Measurements from ENCODE around the gene TEN1.

The TEN1 gene

DNA sequence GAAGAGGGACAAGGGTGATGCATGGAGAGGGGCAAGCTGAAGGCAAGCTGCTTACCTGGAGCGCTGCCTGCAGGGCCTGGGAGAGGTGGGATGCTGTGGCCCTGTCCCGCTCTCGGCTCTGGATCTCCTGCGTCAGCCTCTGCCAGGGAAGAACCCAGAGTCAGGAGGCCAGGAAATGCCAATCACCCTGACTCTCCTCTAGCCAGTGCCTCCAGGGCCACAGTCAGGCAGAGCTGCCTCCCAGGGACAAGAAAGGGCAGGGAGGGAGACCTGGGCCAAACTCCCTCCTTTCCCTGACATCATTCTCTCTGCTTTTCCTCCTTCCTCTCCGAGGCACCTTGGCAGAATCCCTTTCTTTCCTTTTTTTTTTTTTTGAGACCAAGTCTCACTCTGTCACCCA, 32.9 kb downstream of the TEN1 start:
- H3K9ac ChIP-seq (ENCODE audit: low read depth, low read length, poor library complexity), result peak overlapping the region; percentile 15
- H3K79me1 ChIP-seq (ENCODE audit: low read depth, low read length), result no peaks in the 10 kb centered on the region
- H3K27me3 ChIP-seq (ENCODE audit: control insufficient read depth in 3 of 3, insufficient read depth in 3 of 3, low read depth in 1 of 3, low read length in 3 of 3), result peaks cover 0 to 20% (median 0%) of the 10 kb centered on the region in 3 experiments
- H3K4me3 ChIP-seq (ENCODE audit: low read length in 2 of 2), result no peak overlapping the region
- no CpG with 5 or more reads among the region's 5 CpGs for WGBS, 2 donors (ENCODE audit: extremely low coverage in 2 of 2, insufficient read length in 2 of 2, insufficient replicate concordance in 1 of 2)
- no peak overlapping the region for H3K18ac ChIP-seq (ENCODE audit: low read length)
- H2BK12ac ChIP-seq (ENCODE audit: low read length), result no peak overlapping the region
- no peak for DNase-seq (ENCODE audit: low spot score)
- H3K4ac ChIP-seq (ENCODE audit: low read length), result no peak overlapping the region
- H2BK5ac ChIP-seq (ENCODE audit: low read length), result no peak overlapping the region
- H2AK5ac ChIP-seq (ENCODE audit: low read depth, low read length), result no peak overlapping the region
- H3K23ac ChIP-seq (ENCODE audit: low read depth, low read length, poor library complexity), result no peak overlapping the region
- H3K27ac ChIP-seq (replicated peaks; ENCODE audit: low read length), result no peak overlapping the region
- H2AFZ ChIP-seq (ENCODE audit: low read length), result no peak overlapping the region
- H3K4me2 ChIP-seq (ENCODE audit: insufficient read depth, low read length, poor library complexity, severe bottlenecking), result no peak overlapping the region
- no peaks in the 10 kb centered on the region for H3K9me3 ChIP-seq (replicated peaks in 1 of 2; ENCODE audit: control insufficient read depth in 2 of 2, insufficient read depth in 1 of 2, low read depth in 1 of 2, low read length in 2 of 2)
- no peak overlapping the region for H2BK15ac ChIP-seq (ENCODE audit: low read length)
- H3K36me3 ChIP-seq (replicated peaks in 1 of 2; ENCODE audit: control insufficient read depth in 2 of 2, insufficient read depth in 2 of 2, low read length in 2 of 2), result no peaks in the 10 kb centered on the region
- H4K8ac ChIP-seq (ENCODE audit: low read depth, low read length), result no peak overlapping the region
- H4K91ac ChIP-seq (ENCODE audit: low read depth, low read length, poor library complexity), result no peak overlapping the region
- no peak overlapping the region for H3K14ac ChIP-seq (ENCODE audit: low read length)
- no peak overlapping the region for H2BK120ac ChIP-seq (ENCODE audit: low read depth, low read length)
- H3K4me1 ChIP-seq (ENCODE audit: control insufficient read depth in 2 of 2, insufficient read depth in 1 of 2, low read depth in 1 of 2, low read length in 2 of 2), result peaks cover 2 to 7% of the 10 kb centered on the region in 2 donors

DNA sequence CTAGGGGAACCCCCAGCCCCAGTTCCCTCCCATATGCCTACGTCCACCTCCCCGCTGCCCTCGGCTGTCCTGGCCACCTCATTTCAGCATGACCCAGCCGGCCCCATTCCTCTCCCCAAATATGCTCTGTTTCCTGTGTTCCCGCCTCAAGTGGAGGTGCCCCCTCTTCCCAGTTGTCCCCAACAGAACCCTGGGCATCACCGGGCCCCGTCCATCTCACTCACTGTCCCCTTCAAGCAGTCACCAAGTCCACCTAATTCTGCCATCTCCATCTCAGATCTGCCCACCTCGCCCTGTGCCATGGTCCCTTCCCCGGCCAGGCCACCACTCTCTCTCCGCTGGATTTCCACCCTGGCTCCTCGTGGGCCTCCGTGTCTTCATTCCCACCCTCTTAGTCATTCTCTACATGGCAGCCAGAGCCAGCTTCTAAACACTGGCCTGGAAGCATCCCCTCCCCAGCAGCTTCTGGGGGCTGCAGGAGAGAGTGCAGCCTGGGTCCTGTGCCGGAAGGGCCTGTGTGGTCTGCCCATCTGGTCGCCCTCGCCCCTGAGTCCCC, 34.4 kb downstream of the TEN1 start:
- Histone ChIP-seq H3K4me3 (ENCODE audit: low read length in 2 of 2) (no peak overlapping the region), H3K9me3 (replicated peaks in 1 of 2; ENCODE audit: control insufficient read depth in 2 of 2, insufficient read depth in 1 of 2, low read depth in 1 of 2, low read length in 2 of 2) (no peaks in the 10 kb centered on the region), H3K4me2 (ENCODE audit: insufficient read depth, low read length, poor library complexity, severe bottlenecking) (no peak overlapping the region), H3K14ac (ENCODE audit: low read length) (no peak overlapping the region), H2BK15ac (ENCODE audit: low read length) (peak overlapping the region; percentile 37), H2BK120ac (ENCODE audit: low read depth, low read length) (no peak overlapping the region), H3K79me1 (ENCODE audit: low read depth, low read length) (no peaks in the 10 kb centered on the region), H3K4ac (ENCODE audit: low read length) (no peak overlapping the region), H3K27me3 (ENCODE audit: control insufficient read depth in 3 of 3, insufficient read depth in 3 of 3, low read depth in 1 of 3, low read length in 3 of 3) (peaks cover 0 to 34% (median 0%) of the 10 kb centered on the region in 3 experiments), H3K36me3 (replicated peaks in 1 of 2; ENCODE audit: control insufficient read depth in 2 of 2, insufficient read depth in 2 of 2, low read length in 2 of 2) (no peaks in the 10 kb centered on the region), H4K91ac (ENCODE audit: low read depth, low read length, poor library complexity) (no peak overlapping the region), H3K9ac (ENCODE audit: low read depth, low read length, poor library complexity) (no peak overlapping the region), H2BK5ac (ENCODE audit: low read length) (peak overlapping the region; percentile 0), H4K8ac (ENCODE audit: low read depth, low read length) (no peak overlapping the region), H3K27ac (replicated peaks; ENCODE audit: low read length) (no peak overlapping the region), H2AFZ (ENCODE audit: low read length) (peak overlapping the region; percentile 91), H2BK12ac (ENCODE audit: low read length) (no peak overlapping the region), H2AK5ac (ENCODE audit: low read depth, low read length) (peak overlapping the region; percentile 82), H3K23ac (ENCODE audit: low read depth, low read length, poor library complexity) (peak overlapping the region; percentile 34), H3K4me1 (ENCODE audit: control insufficient read depth in 2 of 2, insufficient read depth in 1 of 2, low read depth in 1 of 2, low read length in 2 of 2) (peaks cover 2 to 7% of the 10 kb centered on the region in 2 donors), H3K18ac (ENCODE audit: low read length) (peak overlapping the region; percentile 55)
- DNase-seq (ENCODE audit: low spot score), result no peak
- no CpG with 5 or more reads among the region's 15 CpGs for WGBS, 2 donors (ENCODE audit: extremely low coverage in 2 of 2, insufficient read length in 2 of 2, insufficient replicate concordance in 1 of 2)

GRCh38 chr17:76014100-76014924, 35.3 kb downstream of the TEN1 start:
- H2BK15ac ChIP-seq (ENCODE audit: low read length), result peak overlapping the region; percentile 37
- H3K18ac ChIP-seq (ENCODE audit: low read length), result peak overlapping the region; percentile 86
- H3K14ac ChIP-seq (ENCODE audit: low read length), result no peak overlapping the region
- no peak overlapping the region for H4K91ac ChIP-seq (ENCODE audit: low read depth, low read length, poor library complexity)
- H4K8ac ChIP-seq (ENCODE audit: low read depth, low read length), result no peak overlapping the region
- H3K23ac ChIP-seq (ENCODE audit: low read depth, low read length, poor library complexity), result peak overlapping the region; percentile 88
- H2AFZ ChIP-seq (ENCODE audit: low read length), result peak overlapping the region; percentile 91
- H3K27me3 ChIP-seq (ENCODE audit: control insufficient read depth in 3 of 3, insufficient read depth in 3 of 3, low read depth in 1 of 3, low read length in 3 of 3), result peaks cover 0 to 36% (median 0%) of the 10 kb centered on the region in 3 experiments
- H2BK120ac ChIP-seq (ENCODE audit: low read depth, low read length), result no peak overlapping the region
- H3K4me2 ChIP-seq (ENCODE audit: insufficient read depth, low read length, poor library complexity, severe bottlenecking), result no peak overlapping the region
- no CpG with 5 or more reads among the region's 19 CpGs for WGBS, 2 donors (ENCODE audit: extremely low coverage in 2 of 2, insufficient read length in 2 of 2, insufficient replicate concordance in 1 of 2)
- no peak overlapping the region for H2BK12ac ChIP-seq (ENCODE audit: low read length)
- peak; percentile 76 for DNase-seq (ENCODE audit: low spot score)
- H2BK5ac ChIP-seq (ENCODE audit: low read length), result peak overlapping the region; percentile 0
- no peaks in the 10 kb centered on the region for H3K9me3 ChIP-seq (replicated peaks in 1 of 2; ENCODE audit: control insufficient read depth in 2 of 2, insufficient read depth in 1 of 2, low read depth in 1 of 2, low read length in 2 of 2)
- H3K4me3 ChIP-seq (ENCODE audit: low read length in 2 of 2), result no peak overlapping the region
- peaks cover under 1% of the 10 kb centered on the region for H3K79me1 ChIP-seq (ENCODE audit: low read depth, low read length)
- peaks cover 2 to 7% of the 10 kb centered on the region in 2 donors for H3K4me1 ChIP-seq (ENCODE audit: control insufficient read depth in 2 of 2, insufficient read depth in 1 of 2, low read depth in 1 of 2, low read length in 2 of 2)
- no peaks in the 10 kb centered on the region for H3K36me3 ChIP-seq (replicated peaks in 1 of 2; ENCODE audit: control insufficient read depth in 2 of 2, insufficient read depth in 2 of 2, low read length in 2 of 2)
- H2AK5ac ChIP-seq (ENCODE audit: low read depth, low read length), result peak overlapping the region; percentile 82
- H3K27ac ChIP-seq (replicated peaks; ENCODE audit: low read length), result no peak overlapping the region
- H3K4ac ChIP-seq (ENCODE audit: low read length), result no peak overlapping the region
- H3K9ac ChIP-seq (ENCODE audit: low read depth, low read length, poor library complexity), result peak overlapping the region; percentile 30

DNA sequence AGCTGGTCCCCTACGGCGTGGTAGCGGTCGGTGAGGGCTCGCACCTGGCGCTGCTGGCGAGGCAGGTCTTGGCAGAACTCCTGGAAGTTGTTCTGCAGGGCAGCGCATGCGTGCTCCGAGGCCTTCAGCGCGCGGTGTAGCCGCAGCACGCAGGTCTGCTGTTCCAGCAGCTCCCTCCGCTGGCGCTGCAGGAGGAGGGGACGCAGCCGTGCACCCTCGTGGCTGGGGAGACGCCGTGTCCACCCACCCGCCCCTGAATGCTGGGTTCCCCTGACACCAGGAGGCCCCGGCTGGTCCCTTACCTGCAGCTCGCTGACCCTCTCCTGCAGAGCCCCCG, 35.9 kb downstream of the TEN1 start:
- Histone ChIP-seq H4K91ac (ENCODE audit: low read depth, low read length, poor library complexity) (no peak overlapping the region), H2AK5ac (ENCODE audit: low read depth, low read length) (peak overlapping the region; percentile 41), H2BK5ac (ENCODE audit: low read length) (peak overlapping the region; percentile 0), H3K27me3 (ENCODE audit: control insufficient read depth in 3 of 3, insufficient read depth in 3 of 3, low read depth in 1 of 3, low read length in 3 of 3) (peaks cover 0 to 42% (median 0%) of the 10 kb centered on the region in 3 experiments), H2BK15ac (ENCODE audit: low read length) (peak overlapping the region; percentile 77), H3K4me2 (ENCODE audit: insufficient read depth, low read length, poor library complexity, severe bottlenecking) (no peak overlapping the region), H3K23ac (ENCODE audit: low read depth, low read length, poor library complexity) (peak overlapping the region; percentile 88), H3K36me3 (replicated peaks in 1 of 2; ENCODE audit: control insufficient read depth in 2 of 2, insufficient read depth in 2 of 2, low read length in 2 of 2) (no peaks in the 10 kb centered on the region), H3K18ac (ENCODE audit: low read length) (peak overlapping the region; percentile 41), H3K4me3 (ENCODE audit: low read length in 2 of 2) (no peak overlapping the region), H3K27ac (replicated peaks; ENCODE audit: low read length) (no peak overlapping the region), H3K9me3 (replicated peaks in 1 of 2; ENCODE audit: control insufficient read depth in 2 of 2, insufficient read depth in 1 of 2, low read depth in 1 of 2, low read length in 2 of 2) (no peaks in the 10 kb centered on the region), H3K4me1 (ENCODE audit: control insufficient read depth in 2 of 2, insufficient read depth in 1 of 2, low read depth in 1 of 2, low read length in 2 of 2) (peaks cover 2 to 7% of the 10 kb centered on the region in 2 donors), H4K8ac (ENCODE audit: low read depth, low read length) (peak overlapping the region; percentile 56), H2AFZ (ENCODE audit: low read length) (no peak overlapping the region), H3K79me1 (ENCODE audit: low read depth, low read length) (peaks cover 2% of the 10 kb centered on the region), H3K14ac (ENCODE audit: low read length) (peak overlapping the region; percentile 17), H2BK120ac (ENCODE audit: low read depth, low read length) (no peak overlapping the region), H3K4ac (ENCODE audit: low read length) (no peak overlapping the region), H3K9ac (ENCODE audit: low read depth, low read length, poor library complexity) (peak overlapping the region; percentile 72), H2BK12ac (ENCODE audit: low read length) (no peak overlapping the region)
- DNase-seq (ENCODE audit: low spot score), result no peak
- WGBS, 2 donors (ENCODE audit: extremely low coverage in 2 of 2, insufficient read length in 2 of 2, insufficient replicate concordance in 1 of 2), result no CpG with 5 or more reads among the region's 26 CpGs
